Measurements from ENCODE around the gene TLR3.

GRCh38 chr4:186029571-186030398 is 39.2 kb upstream of the TLR3 start:
- TF ChIP-seq CTCF (IDR thresholded peaks at IDR 0.05) (no peak), POLR2A (IDR thresholded peaks at IDR 0.05) (peak in 1 of 2 donors; percentile 51)

Measured in adrenal gland (tissue), 5 donors.